ENCODE data around the gene MITD1. TPM values are rescaled to one million over a fixed set of nuclear protein-coding genes. Genes with fewer than 3 reads are reported as not detected.
"Not testable (repeated sequence)": the region's sequence is repeated elsewhere in the genome, so short reads cannot be mapped to it uniquely, and the experiment has no call there.

MITD1 gene
- polyA plus RNA-seq (ENCODE audit: insufficient read depth in 1 of 5, insufficient read length in 5 of 5, low replicate concordance in 1 of 5), result 10 to 100 TPM; 39.8 to 65.9 (median 58.2) TPM
- long read RNA-seq, donor 1, transcript MITD1-201 (7 exons, 939 nt), result major isoform, 5 of 16 reads
- long read RNA-seq, donor 1, partial matches to known transcripts, result 6 of 16 reads
- long read RNA-seq, donor 1, other reads (novel, unspliced or antisense), result 0 of 16 reads
- long read RNA-seq, donor 2, partial matches to known transcripts, result 0 of 5 reads
- long read RNA-seq, donor 2, other reads (novel, unspliced or antisense), result 0 of 5 reads
- long read RNA-seq, donor 3, transcript MITD1-201 (7 exons, 939 nt), result major isoform, 5 of 9 reads
- long read RNA-seq, donor 3, partial matches to known transcripts, result 0 of 9 reads
- long read RNA-seq, donor 3, other reads (novel, unspliced or antisense), result 0 of 9 reads
- long read RNA-seq, donor 4, transcript MITD1-201 (7 exons, 939 nt), result major isoform, 7 of 19 reads
- long read RNA-seq, donor 4, partial matches to known transcripts, result 9 of 19 reads
- long read RNA-seq, donor 4, other reads (novel, unspliced or antisense), result 0 of 19 reads
- long read RNA-seq, donor 5, transcript MITD1-201 (7 exons, 939 nt), result major isoform, 10 of 31 reads
- long read RNA-seq, donor 5, partial matches to known transcripts, result 20 of 31 reads
- long read RNA-seq, donor 5, other reads (novel, unspliced or antisense), result 0 of 31 reads
- long read RNA-seq, donor 6, transcript MITD1-208 (2 exons, 714 nt), result minor isoform, 6 of 713 reads
- long read RNA-seq, donor 6, transcript MITD1-201 (7 exons, 939 nt), result major isoform, 15 of 713 reads
- long read RNA-seq, donor 6, partial matches to known transcripts, result 688 of 713 reads
- long read RNA-seq, donor 6, other reads (novel, unspliced or antisense), result 0 of 713 reads
- long read RNA-seq, donor 7, partial matches to known transcripts, result 0 of 8 reads
- long read RNA-seq, donor 7, other reads (novel, unspliced or antisense), result 0 of 8 reads
- long read RNA-seq, donor 8, partial matches to known transcripts, result 0 of 7 reads
- long read RNA-seq, donor 8, other reads (novel, unspliced or antisense), result 0 of 7 reads

DNA sequence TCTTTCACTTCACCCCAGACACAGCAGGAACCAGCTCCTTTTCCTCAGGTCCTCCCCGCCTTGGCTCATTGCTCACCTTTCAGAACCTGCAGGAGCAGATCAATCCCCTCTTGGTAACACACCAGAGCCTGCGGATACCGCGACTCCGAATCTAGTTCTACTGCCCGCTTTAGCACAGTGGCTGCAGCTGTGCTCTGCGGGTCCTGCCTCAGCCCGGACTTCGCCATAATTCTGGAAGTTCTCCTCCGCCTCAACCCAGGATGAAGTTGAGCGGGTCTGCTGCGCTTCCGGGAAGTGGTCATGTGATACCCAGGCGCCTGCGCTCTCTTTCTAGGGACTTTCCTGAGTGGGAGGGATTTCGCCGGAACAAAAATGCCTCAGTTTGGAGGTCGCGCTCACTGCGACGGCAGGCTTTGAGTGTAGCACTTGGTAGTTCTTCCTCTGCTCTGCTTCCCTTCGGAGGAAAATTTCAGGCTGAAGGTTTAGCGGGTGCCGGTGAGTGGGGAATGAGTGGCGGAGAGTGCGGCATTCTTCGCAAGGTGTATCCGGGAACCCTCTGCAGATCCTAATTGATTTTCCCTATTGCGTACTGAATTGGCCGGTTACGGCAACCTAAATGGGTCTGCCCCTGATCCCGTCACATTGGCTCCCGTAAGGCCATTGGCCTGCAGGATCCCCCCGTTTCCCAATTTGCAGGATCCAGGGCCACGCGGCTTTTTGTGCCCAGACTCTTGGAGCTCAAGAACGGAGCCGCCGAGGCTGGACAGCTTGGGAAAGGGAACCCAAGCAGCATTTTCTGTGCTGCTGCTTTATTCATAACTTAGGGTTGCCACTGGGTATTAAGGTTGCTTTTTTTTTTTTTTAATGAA is at the start of gene MITD1, which contains the start of gene MRPL30:
TSS of gene MITD1 (minus strand) at position 304 of the 869 bp plus-strand sequence. CDS start at position 227, 77 bp downstream.
TSS of gene MRPL30 (plus strand) at position 430 of the 869 bp plus-strand sequence. CDS start 5,020 bp downstream, outside the sequence.
- peak; percentile 91 to 94 for DNase-seq

GRCh38 chr2:99217929-99218501 is 37.2 kb upstream of the MITD1 start:
- no peak for DNase-seq

- DNase-seq, result no peak
Measured at GRCh38 chr2:99216096-99216495, 35.2 kb upstream of the MITD1 start.

GRCh38 chr2:99205491-99205890 is 24.6 kb upstream of the MITD1 start:
- no peak for DNase-seq

DNA sequence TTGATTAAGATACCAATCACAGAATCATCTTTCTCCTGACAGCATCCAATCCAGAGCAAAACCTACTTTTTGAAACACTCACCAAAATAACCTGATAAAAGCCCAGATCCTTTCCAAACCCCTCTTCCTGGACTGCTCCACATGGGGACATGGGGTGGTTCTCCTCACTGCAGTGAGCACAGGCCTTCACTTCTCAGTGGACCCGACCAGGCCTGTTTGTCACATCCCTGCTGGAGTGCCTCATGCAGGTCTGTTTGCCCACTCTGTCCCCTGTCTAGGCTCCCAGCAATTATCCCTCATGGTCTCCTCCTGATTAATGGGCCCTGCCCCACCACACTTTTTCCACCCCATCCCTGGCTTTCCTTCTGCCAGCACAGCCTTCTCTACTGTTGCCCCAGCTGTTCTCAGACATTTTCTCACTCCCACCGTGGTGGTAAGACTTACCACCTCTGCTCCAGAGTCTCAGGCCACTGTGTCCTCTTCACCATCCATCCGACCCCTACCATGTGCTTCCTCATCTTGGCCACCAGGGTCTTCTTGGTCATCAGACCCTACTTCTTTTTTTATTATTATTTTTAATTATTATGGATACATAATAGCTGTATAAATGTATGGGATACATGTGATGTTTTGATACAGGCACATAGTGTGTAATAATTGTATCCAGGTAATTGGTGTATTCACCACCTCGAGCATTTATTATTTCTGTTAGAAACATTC is 21.3 kb upstream of the MITD1 start:
- DNase-seq, result no peak

DNA sequence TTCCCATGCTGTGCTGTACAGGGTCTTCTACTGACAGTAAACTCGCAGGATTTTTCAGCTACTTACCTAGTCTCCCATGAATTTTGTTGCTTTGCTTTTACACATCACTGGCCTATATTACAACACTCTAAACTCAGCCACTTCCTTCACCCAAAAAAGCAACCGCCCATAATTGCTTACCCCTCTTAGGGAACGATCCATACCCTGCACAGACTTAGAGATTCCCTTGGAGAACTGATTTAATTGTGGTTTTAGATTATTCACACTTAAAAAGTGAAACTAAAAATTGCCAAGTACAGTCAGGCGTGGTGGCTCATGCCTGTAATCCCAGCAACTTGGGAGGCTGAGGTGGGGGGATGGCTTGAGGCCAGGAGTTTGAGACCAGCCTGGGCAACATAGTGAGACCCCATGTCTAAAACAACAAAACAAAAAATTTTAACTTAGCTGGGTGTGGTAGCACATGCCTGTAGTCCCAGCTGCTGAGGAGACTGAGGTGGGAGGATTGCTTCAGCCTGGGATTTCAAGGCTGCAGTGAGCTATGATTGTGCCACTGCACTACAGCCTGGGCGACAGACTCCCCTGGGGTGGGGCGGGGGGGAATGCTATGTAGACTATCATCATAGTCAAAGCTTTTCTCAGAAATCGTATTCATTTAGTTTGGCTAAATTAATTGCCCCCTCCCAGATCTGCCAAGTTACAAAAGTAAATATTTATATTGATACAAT is 19.4 kb upstream of the MITD1 start:
- no peak for DNase-seq

GRCh38 chr2:99198103-99198841 is 17.4 kb upstream of the MITD1 start:
- DNase-seq, result no peak

DNA sequence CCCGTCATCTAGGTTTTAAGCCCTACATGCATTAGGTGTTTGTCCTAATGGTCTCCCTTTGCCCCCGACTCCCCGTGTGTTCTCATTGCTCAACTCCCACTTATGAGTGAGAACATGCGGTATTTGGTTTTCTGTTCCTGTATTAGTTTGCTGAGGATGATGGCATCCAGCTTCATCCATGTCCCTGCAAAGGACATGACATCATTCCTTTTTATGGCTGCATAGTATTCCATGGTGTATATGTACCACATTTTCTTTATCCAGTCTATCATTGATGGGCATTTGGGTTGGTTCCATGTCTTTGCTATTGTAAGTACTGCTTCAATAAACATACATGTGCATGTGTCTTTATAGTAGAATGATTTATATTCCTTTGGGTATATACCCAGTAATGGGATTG is 11.5 kb upstream of the MITD1 start:
- not testable (repeated sequence) for DNase-seq

GRCh38 chr2:99190548-99190947 is 9.7 kb upstream of the MITD1 start:
- no peak for DNase-seq

DNA sequence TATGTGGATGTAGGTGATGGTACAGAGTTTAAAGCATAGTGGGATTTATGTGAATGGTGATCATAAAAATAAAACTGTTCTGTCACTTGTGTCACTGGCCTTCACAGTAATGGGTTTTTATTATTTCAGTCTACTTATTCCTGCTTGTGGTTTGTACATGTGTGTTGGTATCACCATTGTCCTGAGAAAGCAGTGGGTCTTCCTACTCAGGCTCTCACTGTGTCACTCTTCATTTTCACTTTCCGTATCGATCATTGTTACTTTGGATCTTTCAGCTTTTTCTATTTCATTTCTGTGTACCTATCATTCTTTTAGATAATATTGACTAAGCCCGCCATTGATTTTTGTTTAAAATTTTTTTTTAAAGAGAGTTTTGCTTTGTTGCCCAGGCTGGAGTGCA is 7.5 kb upstream of the MITD1 start:
- no peak for DNase-seq

DNA sequence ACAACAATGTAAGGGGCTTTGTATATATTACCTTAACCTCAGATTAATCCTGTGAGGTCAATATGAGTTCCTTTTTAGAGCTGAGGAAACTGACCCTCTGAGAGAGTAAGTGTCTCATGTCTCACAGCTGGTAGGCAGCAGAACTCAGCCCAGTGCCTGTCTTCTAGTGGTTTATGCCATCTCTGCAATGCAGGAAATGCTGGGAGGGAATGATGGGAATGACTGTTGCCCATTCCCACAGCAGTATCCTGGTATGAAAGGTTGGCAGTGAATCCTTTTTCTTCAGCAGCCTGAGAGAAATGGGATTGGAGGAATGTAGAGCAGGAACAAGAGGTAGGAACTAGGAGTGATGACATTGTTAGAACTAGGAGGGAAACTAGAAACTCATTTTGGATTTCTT is 6.2 kb upstream of the MITD1 start:
- DNase-seq, result no peak

- DNase-seq, result no peak
Measured at GRCh38 chr2:99184811-99185210, 4.0 kb upstream of the MITD1 start.

DNA sequence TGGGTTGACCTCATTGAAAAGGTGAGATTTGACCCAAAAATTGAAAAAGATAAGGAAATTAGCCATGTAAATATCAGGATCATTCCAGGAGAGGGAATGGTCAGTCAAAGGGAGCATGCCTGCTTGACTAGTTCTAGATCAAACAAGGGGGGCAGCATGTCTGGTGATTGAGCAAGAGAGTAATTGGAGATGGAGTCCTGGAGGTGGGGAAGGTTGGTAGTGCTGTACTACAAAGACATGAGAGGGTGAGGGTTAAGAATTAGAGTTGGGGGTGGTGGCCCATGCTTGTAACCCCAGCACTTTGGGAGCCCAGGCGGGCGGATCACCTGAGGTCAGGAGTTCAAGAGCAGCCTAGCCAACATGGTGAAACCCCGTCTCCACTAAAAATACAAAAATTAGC is 2.2 kb upstream of the MITD1 start:
- no peak for DNase-seq

GRCh38 chr2:99181624-99182000 is 754 bp upstream of the MITD1 start:
- DNase-seq, result no peak

GRCh38 chr2:99171377-99172140 is 9.3 kb downstream of the MITD1 start:
- no peak for DNase-seq

DNA sequence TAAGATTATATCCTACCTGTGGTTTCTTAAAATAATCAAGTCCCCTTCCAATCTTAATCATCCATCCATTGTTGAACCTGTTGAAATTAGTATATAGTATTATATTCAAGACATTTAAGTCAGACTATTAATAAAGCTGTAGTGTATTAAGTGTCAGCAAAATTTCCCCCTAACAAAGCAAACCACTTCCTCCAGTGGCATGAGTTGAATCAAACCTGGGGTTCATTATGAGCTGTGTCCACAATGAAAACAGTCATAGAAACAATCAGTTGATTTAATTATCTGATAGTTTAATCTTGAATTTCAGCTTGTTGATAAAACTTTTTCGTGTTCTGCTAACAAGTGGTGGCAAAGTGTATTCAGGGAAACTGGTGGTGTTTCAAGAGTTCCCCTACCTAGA is 11.3 kb downstream of the MITD1 start:
- no peak for DNase-seq

DNA sequence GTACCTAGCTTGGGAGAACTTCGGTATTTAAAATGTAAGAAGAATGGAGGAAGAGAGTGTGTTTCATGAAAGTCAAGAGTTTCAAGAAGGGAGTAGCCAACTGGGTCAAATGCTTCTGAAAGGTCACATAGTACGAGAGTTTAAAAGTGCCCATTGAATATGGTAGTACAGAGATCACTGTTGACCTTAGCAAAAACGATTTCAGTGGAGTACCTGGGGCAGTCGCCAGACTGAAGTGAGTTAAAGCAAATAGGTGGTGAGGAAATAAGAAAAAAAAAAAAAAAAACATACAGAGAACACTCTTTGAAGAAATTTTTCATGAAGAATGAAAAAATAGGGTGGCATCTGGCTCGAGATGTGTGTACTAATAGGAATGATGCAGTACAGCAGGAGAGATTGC is 14.6 kb downstream of the MITD1 start:
- DNase-seq, result no peak

GRCh38 chr2:99159594-99159993 is 21.3 kb downstream of the MITD1 start:
- DNase-seq, result no peak

Measured in right lung (tissue), 10 donors.